Psoas muscle (tissue), 8 donors: Measurements from ENCODE around the gene HOXA6. TPM values are rescaled to one million over a fixed set of nuclear protein-coding genes. Genes with fewer than 3 reads are reported as not detected.

Experiments
- ATAC-seq, 4 donors: fragments of 200-7000 bp; cut with Tn5 transposase; one replicate each; pipeline ENCODE4 v1.9.1; 2020; ENCODE audit warnings: moderate library complexity in 3 of 4, mild to moderate bottlenecking in 2 of 4
- DNase-seq, 2 donors: peaks; one replicate each; pipeline ENCODE4 v3.0.0-alpha.2; 2020
- H3K27ac ChIP-seq: fragments of 200-600 bp; one replicate; pipeline ENCODE4 v1.8.0; 2022
- H3K27me3 ChIP-seq, 3 donors: fragments of 200-600 bp in 1 of 3; one replicate each; pipeline versions ENCODE4 v1.6.1 to v1.8.0; 2013 to 2022; ENCODE audit warnings: low read length in 2 of 3, mild to moderate bottlenecking in 2 of 3, moderate library complexity in 1 of 3; ENCODE audit not compliant: insufficient read depth in 3 of 3
- H3K36me3 ChIP-seq, 2 donors: fragments of 200-600 bp in 1 of 2; one replicate each; pipeline versions ENCODE4 v1.6.1 to v1.8.0; 2013 to 2022; ENCODE audit warnings: low read depth in 1 of 2, mild to moderate bottlenecking in 1 of 2, moderate library complexity in 1 of 2; ENCODE audit not compliant: insufficient read depth in 1 of 2
- H3K4me1 ChIP-seq: fragments of 200-600 bp; one replicate; pipeline ENCODE4 v1.8.0; 2022
- H3K4me3 ChIP-seq: fragments of 200-600 bp; one replicate; pipeline ENCODE4 v1.8.0; 2022; ENCODE audit warnings: mild to moderate bottlenecking
- H3K9me3 ChIP-seq: fragments of 200-600 bp; one replicate; pipeline ENCODE4 v1.8.0; 2022
- WGBS, 3 donors: extraction: QIAGEN DNeasy Blood & Tissue Kit; methylation state at CpG; one replicate each; pipeline versions ENCODE4 v1.1.6 to v1.1.7; 2013; 5-methylcytosine and 5-hydroxymethylcytosine counted together
- intact Hi-C, 2 donors: fragments of 100-400 bp; cut with DNase I; formaldehyde crosslinking; loops; one replicate each; pipeline versions ENCODE4 v1.11.0 to v1.14.2; 2022
- polyA plus RNA-seq, 3 donors: library from polyadenylated mRNA; stranded (reverse); fragments of 200-250 nt; gene quantifications; one replicate each; pipeline ENCODE4 v1.2.3, GENCODE V29; 2013
- total RNA-seq, 4 donors: library from RNA; stranded (reverse); fragmentation: NEBNext Ultra II Directional in 2 of 4; extraction: Animal tissue kit (Norgen Biotek cat#: 25700) in 2 of 4; gene quantifications; one replicate each; pipeline versions ENCODE4 v1.2.1 to v1.2.4, GENCODE V29; 2021 to 2023
- TF ChIP-seq, protein P1 (sequence below): fragments of 200-600 bp; IDR thresholded peaks from one replicate; pipeline ENCODE4 v1.8.0; 2022; ENCODE audit warnings: antibody characterized with exemption
- donor health status: healthy with polysubstance abuse.
- donor health status: DM: no; HTN: no; CAD: no; lungs with moderate emphysema.
- donor health status: Bipolar disorder and iron deficiency.
- donor health status: healthy.
- donor health status: DM: yes; HTN: yes; CAD: no.
- donor health status: DM: no; HTN: no; CAD: no.
- donor health status: DM: no; HTN: no; CAD: no.
- donor health status: DM: yes; HTN: yes; CAD: no.

HOXA6 gene
- total and polyA plus RNA-seq, 7 donors: 0.64 to 3.7 (median 2.9) TPM

DNA sequence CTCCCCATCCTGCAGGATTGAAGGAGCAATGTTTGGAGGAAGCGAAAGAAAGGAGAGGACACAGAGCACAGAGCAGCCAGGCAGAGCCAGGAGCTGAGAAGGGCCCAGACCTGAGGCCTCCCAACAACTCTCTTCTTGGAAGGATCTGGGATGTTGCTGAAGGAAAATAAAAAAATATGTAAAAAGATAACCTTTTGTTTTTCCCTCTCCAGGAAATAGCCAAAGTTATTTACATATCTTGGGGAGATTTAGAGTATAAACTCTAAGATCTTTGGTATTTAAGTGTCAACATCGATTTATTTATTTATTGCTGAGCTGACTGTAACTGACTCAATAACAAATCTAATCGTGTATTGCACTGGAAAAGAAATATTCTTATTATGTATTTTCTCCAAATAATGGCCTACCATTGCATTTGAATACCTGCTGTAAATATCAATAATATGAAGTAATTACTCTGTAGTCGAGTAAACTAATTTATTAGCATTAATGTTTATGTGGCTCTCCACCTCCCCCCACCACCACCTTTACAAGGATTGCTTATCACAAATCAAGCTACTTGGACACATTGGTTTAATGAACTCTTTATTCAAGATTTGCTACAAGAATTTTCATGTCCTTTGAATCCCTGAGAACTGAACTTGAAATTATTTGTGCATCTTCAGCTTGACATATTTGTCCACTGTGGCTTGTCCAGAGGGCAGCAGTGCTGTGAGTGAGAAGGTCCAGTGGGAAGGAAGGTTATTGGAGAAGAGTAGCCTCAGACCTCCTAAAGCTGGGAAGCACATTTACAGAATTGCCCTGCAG is 39.3 kb upstream of the HOXA6 start:
- Histone ChIP-seq H3K4me1 (peaks cover 25% of the 10 kb centered on the region), H3K27me3 (peaks cover 0 to 97% (median 27%) of the 10 kb centered on the region in 3 donors), H3K4me3 (no peak overlapping the region), H3K36me3 (no peaks in the 10 kb centered on the region), H3K27ac (no peak overlapping the region), H3K9me3 (no peaks in the 10 kb centered on the region)
- TF ChIP-seq, protein P1, sequence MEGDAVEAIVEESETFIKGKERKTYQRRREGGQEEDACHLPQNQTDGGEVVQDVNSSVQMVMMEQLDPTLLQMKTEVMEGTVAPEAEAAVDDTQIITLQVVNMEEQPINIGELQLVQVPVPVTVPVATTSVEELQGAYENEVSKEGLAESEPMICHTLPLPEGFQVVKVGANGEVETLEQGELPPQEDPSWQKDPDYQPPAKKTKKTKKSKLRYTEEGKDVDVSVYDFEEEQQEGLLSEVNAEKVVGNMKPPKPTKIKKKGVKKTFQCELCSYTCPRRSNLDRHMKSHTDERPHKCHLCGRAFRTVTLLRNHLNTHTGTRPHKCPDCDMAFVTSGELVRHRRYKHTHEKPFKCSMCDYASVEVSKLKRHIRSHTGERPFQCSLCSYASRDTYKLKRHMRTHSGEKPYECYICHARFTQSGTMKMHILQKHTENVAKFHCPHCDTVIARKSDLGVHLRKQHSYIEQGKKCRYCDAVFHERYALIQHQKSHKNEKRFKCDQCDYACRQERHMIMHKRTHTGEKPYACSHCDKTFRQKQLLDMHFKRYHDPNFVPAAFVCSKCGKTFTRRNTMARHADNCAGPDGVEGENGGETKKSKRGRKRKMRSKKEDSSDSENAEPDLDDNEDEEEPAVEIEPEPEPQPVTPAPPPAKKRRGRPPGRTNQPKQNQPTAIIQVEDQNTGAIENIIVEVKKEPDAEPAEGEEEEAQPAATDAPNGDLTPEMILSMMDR: no peak
- DNase-seq: no peak
- intact Hi-C loops: no loop called here
- ATAC-seq: no peak
- 89 to 91% (median 91%) methylated on average over 4 of the region's 4 CpGs for WGBS, 3 donors

DNA sequence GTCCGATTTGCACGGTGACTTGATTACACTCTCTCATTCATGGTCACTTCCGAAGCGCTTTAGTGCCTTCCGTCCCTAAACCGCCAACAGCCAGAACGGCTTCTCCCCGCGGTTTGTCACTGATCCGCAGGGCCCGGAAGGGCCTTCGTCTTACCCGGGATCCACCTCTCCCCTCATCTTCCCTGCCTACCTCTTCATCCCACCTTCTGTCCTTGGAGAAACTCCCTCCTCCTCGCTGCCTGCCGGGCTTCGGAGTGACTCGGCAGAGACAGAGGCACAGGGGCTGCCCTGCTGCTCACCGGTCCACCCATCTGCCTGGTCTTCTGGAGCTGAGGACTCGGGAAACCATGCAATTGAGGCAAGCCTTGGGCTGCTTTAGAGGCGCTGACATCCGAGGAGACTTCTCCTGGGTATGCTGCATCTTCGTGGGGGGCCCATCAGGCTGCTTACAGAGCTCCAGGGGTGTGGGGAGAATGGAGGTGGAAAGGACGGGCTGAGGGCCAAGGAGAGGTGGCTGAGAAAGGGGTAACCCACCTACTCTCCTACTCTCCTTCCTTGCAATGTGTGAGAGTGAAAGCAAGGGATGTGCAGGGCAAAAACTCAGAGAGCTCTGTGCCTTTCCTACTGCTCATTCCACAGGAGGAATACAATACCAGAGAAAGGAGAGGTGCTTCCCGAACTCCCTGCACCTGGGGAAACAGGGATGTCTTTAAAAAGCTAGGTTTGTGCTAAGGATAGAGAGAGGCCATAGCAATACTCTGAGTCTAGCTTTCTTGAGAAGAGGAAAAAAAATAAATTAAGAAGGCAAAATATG is 38.5 kb upstream of the HOXA6 start:
- H3K4me3 ChIP-seq: no peak overlapping the region
- TF ChIP-seq, protein P1: no peak
- peak in 1 of 4 donors; percentile 5 for ATAC-seq
- peaks cover 0 to 91% (median 23%) of the 10 kb centered on the region in 3 donors for H3K27me3 ChIP-seq
- 59 to 78% (median 68%) methylated on average over 24 of the region's 24 CpGs for WGBS, 3 donors
- intact Hi-C loops: no loop called here
- no peak overlapping the region for H3K27ac ChIP-seq
- DNase-seq: no peak
- H3K36me3 ChIP-seq: no peaks in the 10 kb centered on the region
- H3K9me3 ChIP-seq: no peaks in the 10 kb centered on the region
- H3K4me1 ChIP-seq: peaks cover 25% of the 10 kb centered on the region

DNA sequence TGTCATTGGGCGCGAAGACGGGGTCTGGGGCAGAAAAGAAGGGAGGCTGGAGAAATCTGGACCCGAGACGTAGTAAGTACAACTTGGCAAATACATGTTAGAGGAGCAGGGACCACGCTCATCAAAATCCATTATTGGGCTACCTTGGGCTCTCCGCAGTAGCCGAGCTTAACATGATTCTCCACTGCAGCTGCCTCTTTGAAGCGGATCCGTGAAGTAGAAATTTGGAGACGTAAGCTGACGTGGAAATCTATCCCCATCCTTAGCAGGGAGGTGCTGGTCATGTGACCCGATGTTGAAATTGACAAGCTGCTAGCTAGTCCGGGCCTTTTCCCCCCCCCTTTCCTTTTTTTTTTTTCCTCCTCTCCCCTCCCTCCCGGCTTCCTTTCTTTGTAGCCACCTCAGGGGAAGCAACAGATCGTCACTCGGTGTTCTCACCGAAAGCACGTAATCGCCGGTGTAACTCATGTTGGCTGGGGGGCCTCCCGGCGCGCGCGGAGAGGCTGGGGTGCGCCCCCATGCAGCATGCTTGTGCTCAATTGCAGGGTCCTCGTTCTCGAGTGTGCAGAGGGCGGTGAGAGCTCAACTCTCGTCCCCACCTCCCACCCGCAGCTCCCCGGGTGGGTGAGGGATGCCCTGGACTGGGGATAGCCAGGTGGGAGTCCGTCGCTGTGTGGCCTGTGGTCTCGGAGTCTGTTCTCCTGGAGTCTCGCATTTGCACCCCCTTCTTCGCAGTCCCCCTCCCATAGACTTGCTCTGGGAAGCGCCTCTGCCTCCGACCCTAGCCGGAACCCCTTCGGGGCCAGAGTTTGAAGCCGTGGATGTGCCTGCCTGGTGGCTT is 37.7 kb upstream of the HOXA6 start, which contains the start of gene HOXA11:
TSS of gene HOXA11 (minus strand) at position 220 of the 841 bp plus-strand sequence. CDS start at position 132, 88 bp downstream.
- ATAC-seq: peak in 3 of 4 donors; percentile 29 to 72 (median 54)
- Histone ChIP-seq H3K4me3 (peak within 1 kb of the TSS; percentile 72), H3K36me3 (no peaks in the 10 kb centered on the region), H3K4me1 (peaks cover 25% of the 10 kb centered on the region), H3K27me3 (peaks cover 0 to 84% (median 23%) of the 10 kb centered on the region in 3 donors), H3K9me3 (no peaks in the 10 kb centered on the region), H3K27ac (no peak within 1 kb of the TSS)
- DNase-seq: no peak
- intact Hi-C loops: no loop called here
- WGBS, 3 donors: 30 to 34% (median 32%) methylated on average over 39 to 43 of the region's 43 CpGs
- TF ChIP-seq, protein P1: no peak

DNA sequence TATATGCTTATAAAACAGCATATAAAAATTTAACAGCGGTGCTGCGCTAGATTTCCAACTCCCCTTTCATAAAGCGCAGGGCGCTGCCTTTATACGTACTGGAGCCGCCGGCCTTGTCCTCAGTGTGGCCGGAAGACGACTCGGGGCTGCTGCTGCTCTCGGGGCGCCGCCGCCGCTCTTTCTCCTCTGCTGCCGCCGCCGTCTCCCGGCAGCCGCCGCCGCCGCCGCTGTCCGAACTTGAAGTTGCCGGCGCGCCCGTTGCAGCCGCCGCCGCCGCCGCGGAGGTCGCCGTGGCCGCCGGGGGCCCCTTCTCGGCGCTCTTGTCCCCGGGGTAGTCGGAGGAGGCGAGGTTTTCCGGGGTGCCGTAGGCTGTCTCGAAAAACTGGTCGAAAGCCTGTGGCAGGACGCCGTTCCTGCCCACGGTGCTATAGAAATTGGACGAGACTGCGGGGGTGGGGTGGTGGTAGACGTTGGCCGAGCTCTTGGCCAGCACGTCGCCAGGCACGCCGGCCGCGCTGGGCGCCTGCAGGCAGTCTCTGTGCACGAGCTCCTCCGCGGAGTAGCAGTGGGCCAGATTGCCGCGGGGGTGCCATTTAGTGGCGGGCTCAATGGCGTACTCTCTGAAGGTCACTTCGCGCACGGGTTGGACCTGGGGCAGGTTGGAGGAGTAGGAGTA is 36.9 kb upstream of the HOXA6 start:
- intact Hi-C loops: no loop called here

More for the DNA sequence above, 36.9 kb upstream of the HOXA6 start:
- Histone ChIP-seq H3K27ac (no peak overlapping the region), H3K4me1 (peaks cover 27% of the 10 kb centered on the region), H3K27me3 (peaks cover 0 to 80% (median 19%) of the 10 kb centered on the region in 3 donors), H3K36me3 (no peaks in the 10 kb centered on the region), H3K9me3 (no peaks in the 10 kb centered on the region), H3K4me3 (peak overlapping the region; percentile 72)
- DNase-seq: peak in 1 of 2 donors; percentile 67
- whole genome bisulfite sequencing, 3 donors: 1 to 2% (median 2%) methylated on average over 70 to 72 of the region's 72 CpGs
- TF ChIP-seq, protein P1: no peak
- ATAC-seq: peak in 3 of 4 donors; percentile 25 to 46 (median 35)
